B cell (primary cell): ENCODE results near the gene CGB8. TPM values are rescaled to one million over a fixed set of nuclear protein-coding genes. Genes with fewer than 3 reads are reported as not detected.
"Not testable (repeated sequence)": the region's sequence is repeated elsewhere in the genome, so short reads cannot be mapped to it uniquely, and the experiment has no call there.

ENCODE experiments used
- ATAC-seq: fragments of 200-7000 bp; cut with Tn5 transposase; one replicate; pipeline ENCODE4 v1.10.0; 2021; ENCODE audit warnings: low read depth, mild to moderate bottlenecking, moderate number of reproducible peaks, moderate library complexity
- CTCF ChIA-PET: fragments of 350-600 bp; sonication (Branson Sonifier 250); formaldehyde crosslinking; loops from one replicate; lab custom pipeline; 2021; ENCODE audit warnings: antibody characterized with exemption, inconsistent platforms; lab: Charles Lee
- POLR2A ChIA-PET: fragments of 350-600 bp; sonication (Branson Sonifier 250); formaldehyde crosslinking; loops from one replicate; lab custom pipeline; 2021; ENCODE audit warnings: antibody characterized with exemption; lab: Charles Lee
- DNase-seq: peaks from one replicate; pipeline ENCODE4 v3.0.0; 2013
- H2AFZ ChIP-seq: 2 replicates; pipeline ENCODE4 v1.6.1; 2012; ENCODE audit warnings: mild to moderate bottlenecking, low read depth, low read length; ENCODE audit not compliant: insufficient read depth, poor library complexity, severe bottlenecking
- H3K27ac ChIP-seq, 2 donors: 1 replicate in 1 of 2; 2 replicates in 1 of 2; pipeline ENCODE4 v1.5.1; 2012 to 2013; ENCODE audit warnings: low read length in 2 of 2, mild to moderate bottlenecking in 2 of 2, moderate library complexity in 1 of 2
- H3K27me3 ChIP-seq, 4 experiments: fragments of 200-600 bp in 1 of 4; sonication (generic) in 1 of 4; replicated peaks in 1 of 4; 1 replicate in 2 of 4; 2 replicates in 2 of 4; pipeline versions ENCODE4 v1.6.1 to v1.7.0; 2013 to 2016; ENCODE audit warnings: low read length in 3 of 4, mild to moderate bottlenecking in 2 of 4, mixed read lengths in 1 of 4, moderate library complexity in 1 of 4; ENCODE audit not compliant: insufficient read depth in 4 of 4, control insufficient read depth in 3 of 4; ENCODE audit errors: control extremely low read depth in 1 of 4
- H3K36me3 ChIP-seq, 2 experiments: replicated peaks in 1 of 2; 1 replicate in 1 of 2; 2 replicates in 1 of 2; pipeline versions ENCODE4 v1.6.1 to v1.7.1; 2013; ENCODE audit warnings: low read length in 1 of 2; ENCODE audit not compliant: insufficient read depth in 2 of 2, control insufficient read depth in 1 of 2; ENCODE audit errors: control extremely low read depth in 1 of 2, extremely low read depth in 1 of 2
- H3K4me1 ChIP-seq, 2 donors: fragments of 200-600 bp in 1 of 2; sonication (generic) in 1 of 2; 1 replicate in 1 of 2; 2 replicates in 1 of 2; pipeline versions ENCODE4 v1.5.1 to v1.6.1; 2013 to 2017; ENCODE audit warnings: low read length in 2 of 2; ENCODE audit not compliant: control insufficient read depth in 2 of 2, insufficient read depth in 2 of 2
- H3K4me2 ChIP-seq: replicated peaks from 2 replicates; pipeline ENCODE3; 2012; ENCODE audit warnings: mild to moderate bottlenecking, low read depth, low read length; ENCODE audit not compliant: poor library complexity, severe bottlenecking
- H3K4me3 ChIP-seq, 5 experiments: fragments of 200-600 bp in 1 of 5; sonication (generic) in 1 of 5; 1 replicate in 3 of 5; 2 replicates in 2 of 5; pipeline versions ENCODE4 v1.5.1 to v1.7.0; 2011 to 2016; ENCODE audit warnings: low read length in 4 of 5, mild to moderate bottlenecking in 4 of 5, low read depth in 2 of 5, control low read depth in 1 of 5, moderate library complexity in 1 of 5; ENCODE audit not compliant: insufficient read depth in 1 of 5; ENCODE audit errors: control extremely low read depth in 1 of 5, extremely low read depth in 1 of 5
- H3K79me2 ChIP-seq: fragments of 200-600 bp; sonication (generic); one replicate; pipeline ENCODE4 v1.6.0; 2016; ENCODE audit warnings: low read length; ENCODE audit not compliant: control insufficient read depth, insufficient read depth
- H3K9ac ChIP-seq: fragments of 200-600 bp; sonication (generic); 2 replicates; pipeline ENCODE4 v1.6.1; 2017; ENCODE audit warnings: mild to moderate bottlenecking, low read length, moderate library complexity
- H3K9me3 ChIP-seq, 3 donors: one replicate each; pipeline versions ENCODE4 v1.6.1 to v1.7.1; 2013; ENCODE audit warnings: low read length in 2 of 3; ENCODE audit not compliant: control insufficient read depth in 2 of 3, insufficient read depth in 1 of 3; ENCODE audit errors: control extremely low read depth in 1 of 3
- H4K20me1 ChIP-seq: 2 replicates; pipeline ENCODE4 v1.6.0; 2012; ENCODE audit warnings: mild to moderate bottlenecking, low read length; ENCODE audit not compliant: insufficient read depth, control insufficient read depth, poor library complexity, severe bottlenecking
- H3K27ac Mint-ChIP-seq: one replicate; pipeline ENCODE4 v1.8.0; 2021; ENCODE audit warnings: mixed read lengths
- H3K27me3 Mint-ChIP-seq: one replicate; pipeline ENCODE4 v1.8.0; 2021; ENCODE audit warnings: mixed read lengths
- H3K4me1 Mint-ChIP-seq: one replicate; pipeline ENCODE4 v1.8.0; 2021; ENCODE audit warnings: mixed read lengths
- H3K4me3 Mint-ChIP-seq: one replicate; pipeline ENCODE4 v1.8.0; 2021; ENCODE audit warnings: mixed read lengths
- H3K9me3 Mint-ChIP-seq: one replicate; pipeline ENCODE4 v1.8.0; 2022; ENCODE audit warnings: mixed read lengths; ENCODE audit not compliant: insufficient read depth
- WGBS: methylation state at CpG from one replicate; pipeline ENCODE4 v1.1.5; 2013; ENCODE audit warnings: missing lambda C conversion rate; ENCODE audit not compliant: insufficient coverage; 5-methylcytosine and 5-hydroxymethylcytosine counted together
- intact Hi-C: fragments of 100-400 bp; cut with micrococcal nuclease; formaldehyde crosslinking; loops from one replicate; pipeline ENCODE4 v1.10.0; 2022
- polyA plus RNA-seq: library from polyadenylated mRNA; depleted of rRNA; stranded (reverse); fragments of >200 nt; gene quantifications from 2 replicates; pipeline ENCODE4 v1.2.3, GENCODE V29; 2012
- total RNA-seq, 2 donors: library from RNA; stranded (reverse); fragments of 120-200 nt in 1 of 2; gene quantifications; 1 replicate in 1 of 2; 2 replicates in 1 of 2; pipeline versions ENCODE4 v1.2.3 to v1.2.4, GENCODE V29; 2013 to 2022

The CGB8 gene
- total and polyA plus RNA-seq, 2 donors (not counting 1 experiment from before 2014, with no cell fraction given) = not detected

DNA sequence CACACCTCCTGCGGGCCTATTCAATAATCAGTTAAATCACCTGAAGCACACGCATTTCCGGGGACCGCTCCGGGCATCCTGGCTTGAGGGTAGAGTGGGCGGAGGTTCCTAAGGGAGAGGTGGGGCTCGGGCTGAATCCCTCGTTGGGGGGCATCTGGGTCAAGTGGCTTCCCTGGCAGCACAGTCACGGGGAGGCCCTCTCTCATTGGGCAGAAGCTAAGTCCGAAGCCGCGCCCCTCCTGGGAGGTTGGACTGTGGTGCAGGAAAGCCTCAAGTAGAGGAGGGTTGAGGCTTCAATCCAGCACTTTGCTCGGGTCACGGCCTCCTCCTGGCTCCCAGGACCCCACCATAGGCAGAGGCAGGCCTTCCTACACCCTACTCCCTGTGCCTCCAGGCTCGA, 5.4 kb downstream of the CGB8 start, which contains the start of gene CGB5:
CGB5 (plus strand) TSS at position 301 of the 400 bp plus-strand sequence. CDS start 362 bp downstream, outside the sequence.
- ATAC-seq, H3K79me2 ChIP-seq, CTCF ChIA-PET, H3K4me2 ChIP-seq, H3K4me3 Mint-ChIP-seq, H3K4me1 Mint-ChIP-seq, H4K20me1 ChIP-seq, H3K27me3 ChIP-seq, H3K27me3 Mint-ChIP-seq, H3K9ac ChIP-seq, H2AFZ ChIP-seq, H3K27ac Mint-ChIP-seq, H3K9me3 Mint-ChIP-seq, POLR2A ChIA-PET, H3K9me3 ChIP-seq, intact Hi-C loops, H3K36me3 ChIP-seq, H3K27ac ChIP-seq, DNase-seq, H3K4me1 ChIP-seq, H3K4me3 ChIP-seq: not testable (repeated sequence)
- 78% methylated on average over 7 of the region's 15 CpGs for WGBS

DNA sequence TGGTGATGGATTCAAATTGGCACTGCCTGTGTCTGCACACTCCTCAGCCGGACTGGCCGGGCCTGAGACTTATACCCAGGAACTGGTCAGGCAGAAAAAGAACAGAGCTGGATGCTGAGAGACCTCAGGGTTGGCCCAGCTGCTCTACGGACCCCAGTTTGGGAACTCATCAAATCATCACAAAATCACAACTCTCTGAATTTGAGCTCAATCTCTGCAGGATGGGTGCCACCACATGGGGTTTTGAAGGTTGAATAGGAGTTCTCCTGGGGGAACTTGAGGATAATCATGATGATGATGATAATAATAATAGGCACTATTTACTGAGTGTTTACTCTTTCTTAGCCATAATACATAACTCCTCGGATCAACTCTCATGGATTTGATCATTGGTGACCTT, 6.2 kb downstream of the CGB8 start:
- H3K4me3 Mint-ChIP-seq, CTCF ChIA-PET, H4K20me1 ChIP-seq, H3K9me3 ChIP-seq, H3K4me1 ChIP-seq, H3K27me3 ChIP-seq, H3K4me3 ChIP-seq, H3K27ac ChIP-seq, H3K9me3 Mint-ChIP-seq, H3K27me3 Mint-ChIP-seq, POLR2A ChIA-PET, H3K79me2 ChIP-seq, H3K27ac Mint-ChIP-seq, H3K4me2 ChIP-seq, ATAC-seq, DNase-seq, H3K36me3 ChIP-seq, H3K9ac ChIP-seq, intact Hi-C loops, H2AFZ ChIP-seq, H3K4me1 Mint-ChIP-seq: not testable (repeated sequence)
- no CpG with 5 or more reads among the region's 4 CpGs for WGBS
